Activated CD4-positive, alpha-beta T cell treated with anti-CD3 and anti-CD28 coated beads, Interleukin-2, amount 50 U/mL, for 48 hours (primary cell): Measurements from ENCODE around the gene PPP6R3.
A peak's percentile ranks its signal among the peaks of the same experiment; 100 is the strongest.
"Not testable (repeated sequence)": the region's sequence is repeated elsewhere in the genome, so short reads cannot be mapped to it uniquely, and the experiment has no call there.

Source experiments
- DNase-seq, 2 experiments: peaks; one replicate each; pipeline ENCODE4 v3.0.0-alpha.2; 2020

PPP6R3 gene

DNA sequence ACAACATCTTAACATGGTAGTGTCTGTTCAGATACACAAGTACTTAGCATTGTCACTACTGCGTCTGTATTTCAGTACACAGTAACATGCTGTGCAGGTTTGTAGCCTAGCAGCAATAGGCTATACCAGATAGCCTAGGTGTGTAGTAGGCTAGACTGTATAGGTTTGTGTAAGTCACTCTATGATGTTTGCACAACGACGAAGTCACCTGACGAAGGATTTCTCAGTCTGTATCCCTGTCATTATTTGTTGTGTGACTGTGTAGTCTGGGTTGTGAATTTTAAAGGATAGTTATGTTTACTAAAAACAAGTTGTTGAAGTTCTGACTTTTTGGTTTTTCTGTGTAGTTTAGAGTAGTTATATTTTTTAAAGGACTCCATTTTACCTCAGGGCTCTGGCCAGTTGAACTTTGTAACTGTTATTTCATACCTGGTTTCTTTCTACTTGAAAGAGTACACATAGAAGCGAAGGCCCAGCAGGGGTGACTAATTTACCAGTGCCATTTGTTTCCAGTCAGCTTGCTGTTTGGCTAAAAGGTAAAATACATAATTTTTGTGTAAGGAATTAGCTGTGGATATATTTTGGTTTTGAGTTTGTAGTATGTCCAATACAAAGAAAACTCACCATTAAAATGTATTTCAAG lies 72.3 kb downstream of the PPP6R3 start:
- no peak for DNase-seq

DNA sequence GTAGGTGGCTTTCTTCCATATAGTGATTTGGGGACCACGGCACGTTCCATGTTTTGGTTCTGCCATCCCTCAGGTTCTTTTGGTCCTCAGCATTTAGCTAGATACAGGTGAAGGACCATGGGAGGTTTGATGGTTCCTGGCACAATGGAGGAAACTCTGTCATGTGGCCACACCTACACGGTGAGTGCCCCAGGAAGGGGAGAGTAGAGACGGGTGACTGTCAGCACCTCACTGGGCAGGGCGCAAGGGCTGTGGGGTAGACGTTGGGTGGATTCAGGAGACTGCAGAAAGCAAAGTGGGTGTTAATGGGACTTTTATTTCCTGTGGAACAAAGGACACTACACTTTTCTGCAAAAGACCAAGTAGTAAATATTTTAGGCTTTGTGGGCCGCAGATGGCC lies 73.4 kb downstream of the PPP6R3 start:
- DNase-seq, result no peak

DNA sequence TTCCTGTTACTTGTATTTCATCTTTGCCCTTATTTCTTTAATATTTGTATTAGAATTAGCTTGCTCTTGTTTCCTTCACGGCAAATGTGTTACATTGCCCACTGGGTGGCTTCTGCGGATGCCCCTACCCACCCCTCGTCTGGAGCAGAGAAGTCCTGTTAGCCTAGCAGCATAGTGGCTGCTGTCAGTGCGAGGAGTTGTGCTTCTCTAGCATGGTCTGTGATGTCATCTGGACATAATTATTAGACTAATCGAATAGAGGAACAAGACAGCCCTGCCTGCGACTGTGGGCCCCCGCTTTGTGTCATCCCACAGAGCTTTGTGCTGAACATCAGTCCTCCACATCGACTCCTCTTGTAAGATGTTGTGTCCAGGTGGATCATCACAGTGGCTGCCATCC lies 74.5 kb downstream of the PPP6R3 start:
- no peak for DNase-seq

DNA sequence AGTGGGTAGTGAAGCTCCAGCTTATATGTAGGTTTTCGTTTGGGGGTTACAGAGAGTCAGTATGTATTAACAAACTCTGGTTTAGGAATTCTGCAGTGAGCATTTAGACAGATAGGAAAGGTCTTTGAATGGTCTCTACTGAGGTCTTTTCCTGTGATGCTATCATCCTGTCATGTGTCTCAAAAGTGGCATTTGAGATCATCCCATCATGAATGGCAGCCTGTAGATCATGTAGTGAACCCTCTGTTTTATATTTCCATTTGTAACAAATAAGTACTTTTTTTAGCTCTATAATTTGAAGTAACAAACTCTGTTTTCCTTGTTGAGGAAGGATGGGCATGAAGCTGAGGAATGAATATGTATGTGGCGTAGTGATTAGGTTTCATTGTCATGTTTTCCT lies 76.2 kb downstream of the PPP6R3 start:
- DNase-seq, result no peak

DNA sequence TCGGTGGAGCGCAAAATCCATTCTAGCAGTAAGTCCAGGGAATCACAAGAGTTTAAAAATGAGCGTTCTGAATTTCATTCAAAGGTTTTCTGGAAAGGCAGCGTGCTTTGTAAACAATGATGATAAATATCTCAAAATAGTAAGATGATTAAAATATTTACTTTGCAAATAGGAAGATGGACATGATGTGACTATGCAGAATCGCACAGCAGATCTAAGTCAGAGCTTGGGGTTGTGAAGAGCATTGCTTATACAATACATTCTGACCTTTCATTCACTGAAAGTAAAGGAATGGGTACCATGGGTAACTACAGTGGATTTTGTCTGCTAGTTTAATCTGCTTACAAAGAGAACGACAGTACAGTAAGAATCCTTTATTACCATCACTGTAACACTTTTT lies 77.5 kb downstream of the PPP6R3 start:
- DNase-seq, result no peak

DNA sequence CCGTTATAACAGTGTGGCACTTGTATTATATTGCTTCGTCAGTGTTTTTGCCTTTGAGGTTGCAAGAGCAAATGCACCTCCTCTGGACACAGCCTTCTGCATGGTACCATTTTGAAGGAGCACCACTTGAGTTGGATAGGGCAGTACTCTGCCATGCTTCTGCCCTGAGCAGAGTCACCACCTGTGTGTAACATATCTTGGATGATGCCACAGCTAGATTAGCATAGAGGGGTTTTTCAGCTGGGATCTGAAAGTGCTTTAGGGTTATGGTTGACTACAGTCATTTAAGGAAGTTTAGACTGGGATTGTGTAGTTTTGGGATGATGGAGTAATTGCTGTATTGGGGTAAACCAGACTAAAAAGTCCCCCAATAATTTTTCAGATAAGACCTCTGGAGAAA lies 78.8 kb downstream of the PPP6R3 start:
- DNase-seq, result no peak

DNA sequence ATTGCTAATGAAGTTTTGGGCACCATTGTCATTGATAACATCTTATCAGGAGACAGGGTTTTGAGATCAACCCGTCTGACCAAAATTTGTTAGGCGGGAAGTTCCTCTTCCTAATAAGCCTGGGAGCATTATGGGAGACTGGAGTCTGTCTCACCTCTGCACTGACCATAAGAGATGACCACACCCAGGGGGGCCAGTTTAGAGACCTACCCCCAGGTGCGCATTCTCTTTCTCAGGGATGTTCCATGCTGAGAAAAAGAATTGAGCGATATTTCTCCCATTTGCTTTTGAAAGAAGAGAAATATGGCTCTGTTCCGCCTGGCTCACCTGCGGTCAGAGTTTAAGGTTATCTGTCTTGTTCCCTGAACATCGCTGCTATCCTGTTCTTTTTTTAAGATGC lies 80.0 kb downstream of the PPP6R3 start:
- not testable (repeated sequence) for DNase-seq

DNA sequence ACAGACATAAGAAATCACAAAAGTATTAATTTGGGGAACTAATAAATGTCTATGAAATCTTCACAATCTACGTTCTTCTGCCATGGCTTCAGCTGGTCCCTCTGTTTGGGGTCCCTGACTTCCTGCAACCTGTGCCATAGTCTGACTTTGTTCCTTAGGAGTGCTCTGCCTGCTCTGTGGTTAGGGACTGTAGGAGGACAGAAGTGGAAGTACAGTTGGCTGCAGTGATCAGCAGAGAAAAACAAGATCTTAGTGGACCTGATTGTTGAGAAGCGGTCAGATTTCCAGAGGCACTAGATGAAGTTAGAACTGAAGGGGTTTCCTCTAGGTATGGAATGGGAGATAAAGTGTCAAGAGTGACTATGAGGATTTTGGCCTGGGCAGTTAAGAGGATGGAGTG lies 80.6 kb downstream of the PPP6R3 start:
- no peak for DNase-seq

DNA sequence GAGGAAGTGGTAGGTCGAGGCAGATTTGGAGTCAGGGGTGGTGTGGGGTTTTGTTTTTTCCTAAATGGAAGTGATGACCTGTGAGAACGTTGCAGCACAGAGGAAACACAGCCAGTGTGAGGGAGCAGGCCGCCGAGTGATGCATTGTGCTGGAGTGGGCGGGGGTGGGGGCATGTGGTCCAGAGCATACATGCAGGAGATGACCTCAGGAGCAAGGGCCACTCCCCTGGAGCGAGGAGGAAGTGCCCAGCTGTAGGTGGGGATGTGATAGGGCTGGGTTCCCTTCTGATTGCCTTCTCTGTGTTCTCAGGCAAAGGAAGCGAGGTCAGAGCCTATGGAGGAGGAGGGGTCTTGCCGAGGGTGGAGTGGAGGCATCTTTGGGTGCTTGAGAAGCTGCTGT lies 81.4 kb downstream of the PPP6R3 start:
- no peak for DNase-seq

DNA sequence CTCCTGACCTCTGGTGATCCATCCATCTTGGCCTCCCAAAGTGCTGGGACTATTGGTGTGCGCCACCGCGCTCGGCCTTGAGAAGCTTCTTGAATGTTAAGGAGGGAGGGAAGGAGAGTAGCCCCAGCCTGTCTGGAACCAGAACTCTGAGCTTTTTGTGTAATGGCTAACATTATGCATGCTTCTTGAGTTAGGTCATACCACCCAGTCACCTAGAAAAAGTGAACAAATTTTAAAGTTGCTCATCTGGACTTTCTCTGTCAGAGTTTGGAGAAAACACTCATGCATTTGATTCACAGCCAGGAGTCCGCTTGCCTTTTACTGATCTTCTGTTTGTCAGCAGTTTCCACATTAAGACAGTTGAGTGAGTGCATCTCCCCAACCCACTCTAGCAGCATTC lies 82.1 kb downstream of the PPP6R3 start:
- DNase-seq, result no peak

DNA sequence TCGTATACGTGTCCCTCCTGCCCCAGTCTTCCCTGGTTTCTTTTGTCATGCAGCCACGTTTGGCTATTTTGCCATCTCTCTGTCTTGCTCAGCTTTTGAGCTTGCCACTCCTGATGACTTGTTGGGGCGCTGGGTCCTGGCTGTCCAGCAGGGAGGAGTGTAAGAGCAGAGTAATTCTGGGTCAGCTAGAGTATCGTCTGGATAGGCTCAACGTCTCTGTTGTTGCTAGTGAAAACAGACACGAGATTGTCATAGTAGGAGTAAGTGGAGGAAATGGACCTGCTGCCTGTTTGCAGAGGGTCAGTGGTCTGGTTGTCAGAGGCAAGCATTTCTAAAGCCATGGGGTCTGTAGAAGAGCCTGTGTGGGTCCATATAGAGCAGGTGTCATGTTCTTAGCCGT lies 83.0 kb downstream of the PPP6R3 start:
- no peak for DNase-seq

DNA sequence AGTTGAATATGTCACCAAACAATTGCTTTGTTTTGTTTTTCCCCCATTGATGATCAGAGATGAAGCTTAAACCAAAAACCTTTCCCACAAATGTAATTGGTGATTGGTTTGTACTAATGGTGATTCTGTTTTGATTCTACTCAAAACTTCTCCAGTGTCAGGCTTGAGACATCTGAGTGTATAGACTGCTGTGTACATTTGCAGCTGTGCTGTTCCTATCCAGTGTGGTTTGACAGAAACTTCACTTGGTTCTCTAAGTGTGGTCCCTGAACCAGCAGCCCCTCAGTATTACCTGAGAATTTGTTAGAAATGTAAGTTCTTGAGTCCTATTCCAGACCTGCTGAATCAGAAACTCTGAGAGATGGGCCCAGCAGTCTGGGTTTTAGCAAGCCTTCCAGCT lies 84.8 kb downstream of the PPP6R3 start:
- DNase-seq, result no peak

DNA sequence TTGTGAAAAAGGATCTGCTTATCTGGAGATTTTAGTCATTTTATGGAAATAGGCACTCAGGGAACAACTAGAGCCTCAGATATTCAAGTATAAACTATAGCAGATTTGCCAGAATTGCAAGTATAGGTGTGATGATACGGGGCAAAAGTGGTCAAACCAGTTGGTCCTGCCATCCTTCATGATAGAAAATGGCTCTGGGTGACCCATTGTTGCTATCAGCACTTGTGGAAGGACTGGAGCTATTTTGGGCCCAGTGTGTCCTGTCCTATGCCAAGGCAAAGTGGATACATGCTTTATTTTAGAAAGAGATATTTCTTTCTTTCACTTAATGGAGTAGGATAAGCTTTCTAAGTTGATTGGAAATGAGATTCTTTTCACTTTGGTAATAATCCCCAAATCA lies 85.2 kb downstream of the PPP6R3 start:
- DNase-seq, result no peak

DNA sequence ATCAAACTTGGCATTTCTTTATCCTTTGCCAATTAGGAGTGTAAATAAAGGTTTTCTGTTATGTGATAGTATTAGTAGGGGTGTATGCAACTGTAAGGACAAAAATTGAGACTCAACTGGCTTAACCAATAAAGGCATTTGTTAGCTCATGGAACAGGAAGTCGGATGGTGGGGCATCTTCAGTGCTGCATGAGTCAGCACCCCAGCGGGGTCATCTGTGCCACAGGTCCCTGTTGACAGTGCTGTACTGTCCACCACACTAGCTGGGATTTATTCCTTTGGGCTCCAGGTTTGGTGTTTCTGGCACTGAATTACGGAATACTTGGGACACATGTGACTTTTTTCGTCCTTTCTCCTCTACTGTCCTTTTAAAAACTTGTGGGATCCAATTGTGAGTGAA lies 86.0 kb downstream of the PPP6R3 start:
- no peak for DNase-seq

DNA sequence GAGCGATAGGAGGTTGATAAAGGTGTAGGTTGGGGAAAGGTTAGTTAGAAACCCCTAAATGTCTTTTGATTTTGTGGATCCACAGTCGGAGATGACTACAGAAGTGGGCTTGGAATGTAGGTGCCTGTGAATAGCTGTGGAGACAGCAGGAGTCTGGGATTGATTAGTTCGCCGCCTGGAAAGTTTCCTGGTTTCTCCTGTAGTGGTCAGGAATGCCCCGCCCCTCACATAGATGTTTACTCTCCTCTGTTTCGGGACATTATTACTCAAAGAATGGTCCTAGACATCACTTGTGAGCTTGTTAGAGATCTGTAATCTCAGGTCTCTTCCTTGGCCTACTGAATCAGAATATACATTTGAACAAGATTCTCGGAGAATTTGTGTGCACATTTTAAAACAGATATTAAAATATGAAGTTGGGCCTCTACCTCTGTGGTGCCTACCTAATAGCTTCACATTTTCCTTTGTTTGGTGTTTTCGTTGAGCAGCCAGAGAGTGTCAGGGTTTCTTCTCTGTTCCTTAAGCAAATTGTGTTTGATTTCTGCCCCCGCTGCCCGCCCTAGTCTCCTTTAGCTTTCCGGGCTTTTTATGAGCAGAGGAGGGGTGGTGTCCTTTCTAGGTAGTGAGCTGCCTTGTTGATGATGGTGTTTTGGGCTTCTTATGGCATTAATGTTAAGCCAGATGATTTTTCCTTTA lies 89.4 kb downstream of the PPP6R3 start:
- peak in 1 of 2 experiments; percentile 24 for DNase-seq

DNA sequence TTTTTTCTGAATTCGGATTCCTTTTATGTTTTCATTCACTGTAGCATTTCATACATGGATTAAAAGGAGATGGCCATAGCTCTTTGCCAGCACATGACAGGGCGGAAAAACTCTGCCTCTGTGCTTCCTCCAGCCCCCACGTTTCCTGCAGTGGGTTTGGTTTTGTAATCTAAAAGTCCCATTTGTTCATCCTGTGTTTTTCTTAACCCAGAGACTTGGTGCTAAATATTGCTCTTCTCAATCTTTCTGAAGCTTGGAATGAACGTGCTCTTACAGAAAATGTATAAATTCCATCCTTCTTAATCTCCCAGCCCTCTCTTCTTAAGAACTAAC lies 89.9 kb downstream of the PPP6R3 start:
- peak; percentile 34 to 48 for DNase-seq

DNA sequence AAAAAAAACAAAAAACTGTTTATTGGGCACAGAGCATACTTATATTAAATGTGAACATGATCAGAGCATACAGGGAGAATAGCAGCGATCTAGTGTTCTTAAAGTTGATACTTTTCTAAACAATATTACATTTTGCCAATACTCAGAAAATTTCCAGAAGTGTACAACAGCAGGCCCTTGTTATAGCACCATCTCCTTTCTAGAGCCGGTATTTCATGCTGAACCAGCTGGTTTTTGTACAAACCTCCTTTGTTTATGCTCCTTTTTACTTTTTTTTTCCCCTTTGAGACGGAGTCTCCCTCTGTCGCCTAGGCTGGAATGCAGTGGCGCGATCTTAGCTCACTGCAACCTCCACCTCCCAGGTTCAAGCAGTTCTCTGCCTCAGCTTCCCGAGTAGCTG lies 90.7 kb downstream of the PPP6R3 start:
- DNase-seq, result no peak

DNA sequence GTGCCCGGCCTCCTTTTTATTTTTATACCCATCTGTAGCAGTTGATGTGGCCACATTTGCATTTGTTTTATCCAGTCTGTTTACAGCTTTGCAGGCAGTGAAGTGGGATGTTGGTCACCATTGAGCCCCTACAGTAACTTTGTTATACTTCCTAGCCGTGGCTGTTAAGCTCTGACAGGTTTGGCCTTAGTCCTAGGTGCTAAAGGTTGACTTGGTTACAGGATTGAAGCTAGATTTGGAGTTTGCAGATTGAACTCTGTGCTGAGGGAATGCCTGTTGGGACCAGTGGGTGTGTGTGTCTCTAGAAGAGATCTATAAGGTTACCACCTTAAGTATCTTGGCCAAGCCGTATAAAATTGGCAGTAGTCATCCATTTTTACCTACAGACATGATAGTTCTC lies 91.2 kb downstream of the PPP6R3 start:
- no peak for DNase-seq

DNA sequence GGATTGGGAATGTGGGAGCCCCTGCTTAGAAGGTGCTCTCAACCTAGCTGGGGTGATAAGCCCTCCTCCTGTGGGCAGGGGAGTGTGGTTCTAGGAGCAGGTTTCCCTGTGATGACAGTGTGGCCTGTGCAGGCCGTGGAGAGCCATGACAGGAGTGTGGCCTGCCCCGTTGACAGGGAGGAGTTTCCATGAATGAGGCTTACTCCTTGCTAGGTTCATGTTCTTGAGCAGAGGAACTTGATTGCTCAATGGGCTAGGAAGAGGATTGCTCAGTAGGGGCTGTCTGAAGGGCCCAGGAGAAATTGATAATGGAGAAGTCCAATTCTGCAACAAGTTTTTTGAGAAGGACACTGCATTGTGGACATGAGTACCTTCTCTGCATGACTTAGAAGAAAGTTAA lies 92.0 kb downstream of the PPP6R3 start:
- no peak for DNase-seq

DNA sequence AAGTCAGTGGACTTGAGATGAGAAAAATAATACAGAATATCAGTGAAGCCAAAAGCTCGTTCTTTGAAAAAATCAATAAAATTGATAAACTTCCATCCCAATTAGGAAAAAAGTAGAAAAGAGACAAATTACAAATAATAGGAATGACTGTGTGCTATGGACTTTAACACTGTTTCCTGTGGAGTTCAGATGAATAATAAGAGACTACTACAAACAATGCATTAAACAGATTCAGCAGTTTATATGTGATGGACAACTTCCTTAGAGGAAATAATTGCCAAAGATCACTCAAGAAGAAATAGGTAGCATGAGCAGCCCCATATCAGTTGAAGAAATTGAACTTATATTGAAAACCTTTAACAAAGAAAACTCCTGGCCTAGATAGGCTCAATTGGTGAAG lies 99.7 kb downstream of the PPP6R3 start:
- no peak for DNase-seq

DNA sequence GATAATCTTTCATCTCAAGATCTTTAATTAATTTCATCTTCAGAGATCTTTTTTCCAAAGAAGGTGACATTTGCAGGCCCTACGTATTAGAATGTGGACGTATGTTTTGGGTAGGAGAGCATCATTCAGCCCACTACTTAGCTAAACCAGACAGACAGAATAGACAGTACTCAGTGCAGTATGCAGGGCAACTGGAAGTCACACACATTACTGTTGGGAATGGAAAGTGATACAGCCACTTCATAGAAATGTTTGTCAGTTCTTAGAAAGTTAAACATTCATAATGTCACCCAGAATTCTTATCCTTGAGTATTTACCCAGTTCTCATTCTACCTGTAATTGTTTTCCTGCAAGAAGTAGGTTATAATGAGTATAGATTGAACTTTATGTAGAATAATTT lies 102.9 kb downstream of the PPP6R3 start:
- DNase-seq, result no peak

DNA sequence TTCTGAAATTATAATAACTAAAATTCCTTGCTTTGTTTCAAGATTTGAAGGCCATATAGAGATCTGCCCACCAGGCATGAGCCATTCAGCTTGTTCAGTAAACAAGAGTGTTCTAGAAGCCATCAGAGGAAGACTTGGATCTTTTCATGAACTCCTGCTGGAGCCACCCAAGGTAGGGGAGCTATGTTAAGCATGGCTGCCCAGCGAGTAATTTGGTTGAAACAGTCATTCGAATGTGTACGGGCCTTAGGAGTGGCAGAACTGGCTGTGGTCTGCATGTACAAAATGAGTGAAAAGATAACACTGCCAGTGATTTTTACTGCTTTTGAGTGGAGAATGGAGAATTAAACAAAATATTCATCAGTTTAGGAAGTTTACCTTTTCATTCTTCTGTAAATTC lies 103.7 kb downstream of the PPP6R3 start:
- DNase-seq, result no peak

DNA sequence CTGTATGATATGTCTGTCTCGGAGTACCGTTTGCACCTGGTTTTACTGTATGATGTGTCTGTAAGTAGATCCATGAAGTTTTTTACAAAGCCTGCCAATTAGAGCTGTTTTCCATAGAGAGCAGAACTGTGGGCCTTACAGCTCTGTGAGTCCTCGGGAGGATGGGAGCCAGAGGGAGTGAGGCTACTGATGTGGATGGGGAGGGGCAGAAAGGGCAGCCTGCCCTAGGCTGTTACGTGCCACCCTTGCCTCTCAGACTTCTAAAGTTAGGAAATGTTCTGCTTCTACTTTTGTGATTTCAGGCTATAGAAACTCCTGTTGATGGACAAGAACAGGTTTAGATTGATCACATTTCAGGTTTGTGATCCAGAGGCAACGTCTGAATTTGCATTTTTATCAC lies 105.2 kb downstream of the PPP6R3 start:
- DNase-seq, result no peak

DNA sequence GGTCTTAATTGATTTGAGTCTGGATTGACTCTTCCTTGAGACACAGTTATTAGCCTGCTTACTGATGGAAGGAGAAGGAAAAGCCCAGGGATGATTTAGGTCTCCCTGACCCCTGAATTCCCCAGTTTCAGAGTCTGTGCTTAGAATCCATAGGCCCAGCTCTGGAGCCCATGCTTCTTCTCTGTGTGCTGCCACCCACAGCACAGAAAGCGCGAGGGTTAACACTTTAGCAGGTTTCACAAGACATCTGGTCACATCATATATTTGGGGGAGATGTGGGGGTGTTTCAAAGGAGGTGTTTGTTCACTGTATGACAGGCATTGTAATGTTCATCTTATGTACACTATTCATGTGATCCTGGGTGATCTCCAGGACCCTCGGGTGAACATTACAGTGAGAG lies 107.0 kb downstream of the PPP6R3 start:
- no peak for DNase-seq

DNA sequence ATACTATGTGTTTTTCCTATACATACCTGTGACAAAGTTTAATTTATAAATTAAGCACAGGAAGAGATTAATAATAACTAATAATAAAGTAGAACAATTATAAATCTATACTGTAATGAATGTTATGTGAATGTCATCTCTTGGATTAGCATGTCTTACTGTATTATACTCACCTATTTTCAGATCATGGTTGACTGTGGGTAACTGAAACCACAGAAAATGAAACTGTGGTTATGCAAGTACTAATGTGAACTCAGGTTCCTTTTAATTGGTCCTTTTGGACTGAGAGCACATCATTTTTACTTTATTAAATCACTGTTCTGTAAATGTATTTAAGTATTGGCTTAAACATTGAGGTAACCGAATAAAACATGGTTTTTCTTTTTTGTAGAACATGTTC lies 108.8 kb downstream of the PPP6R3 start:
- no peak for DNase-seq
